HG03520 (cell line): ENCODE measurements around the gene FUT1.

Source experiments
- ATAC-seq: cut with Tn5 transposase; IDR thresholded peaks from one replicate; pipeline ENCODE4 v1.9.1; 2021; ENCODE audit warnings: mild to moderate bottlenecking, moderate library complexity; ENCODE audit not compliant: unreplicated experiment

Gene FUT1

DNA sequence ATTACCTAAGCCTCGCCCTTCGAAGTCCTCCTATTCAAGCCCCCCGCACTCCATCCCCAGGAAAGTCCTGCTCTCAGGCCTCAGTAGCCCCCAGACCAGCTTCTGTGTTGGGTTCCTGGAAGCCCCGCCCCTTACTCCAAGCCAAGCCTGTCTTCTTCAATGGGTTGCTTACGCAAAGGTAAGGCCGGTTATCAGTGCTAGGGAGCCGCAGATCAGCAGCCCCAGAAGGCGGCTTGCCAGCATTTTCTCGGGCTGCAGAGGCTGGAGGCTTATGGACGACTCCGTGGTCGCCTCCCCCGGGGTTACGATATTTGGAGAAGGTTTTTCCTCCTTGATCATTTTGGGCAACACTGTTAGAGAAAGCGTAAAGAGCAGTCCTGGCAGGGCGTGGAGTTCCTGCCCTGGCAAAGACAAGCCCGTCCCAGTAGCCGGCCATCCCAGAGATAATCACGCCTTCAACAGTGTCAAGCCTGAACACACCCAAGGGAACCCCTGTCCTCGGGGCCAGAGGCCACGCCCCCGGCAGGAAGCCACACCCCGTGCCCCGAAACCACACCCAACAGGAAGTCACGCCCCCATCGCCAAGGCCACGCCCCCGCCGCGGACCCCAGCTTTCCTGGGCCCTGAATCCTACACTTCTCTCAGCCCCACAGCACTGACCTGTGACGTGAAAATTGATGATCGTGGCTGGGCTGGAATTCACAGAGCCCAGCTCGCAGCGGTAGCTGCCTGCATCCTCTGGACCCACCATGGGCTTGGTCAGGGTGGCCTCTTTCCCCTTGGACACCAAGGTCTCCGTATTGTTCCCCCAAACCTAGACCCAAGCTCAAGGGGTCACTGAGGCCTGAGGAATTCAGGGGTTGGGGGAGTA lies 11.1 kb downstream of the FUT1 start:
- no peak for ATAC-seq

DNA sequence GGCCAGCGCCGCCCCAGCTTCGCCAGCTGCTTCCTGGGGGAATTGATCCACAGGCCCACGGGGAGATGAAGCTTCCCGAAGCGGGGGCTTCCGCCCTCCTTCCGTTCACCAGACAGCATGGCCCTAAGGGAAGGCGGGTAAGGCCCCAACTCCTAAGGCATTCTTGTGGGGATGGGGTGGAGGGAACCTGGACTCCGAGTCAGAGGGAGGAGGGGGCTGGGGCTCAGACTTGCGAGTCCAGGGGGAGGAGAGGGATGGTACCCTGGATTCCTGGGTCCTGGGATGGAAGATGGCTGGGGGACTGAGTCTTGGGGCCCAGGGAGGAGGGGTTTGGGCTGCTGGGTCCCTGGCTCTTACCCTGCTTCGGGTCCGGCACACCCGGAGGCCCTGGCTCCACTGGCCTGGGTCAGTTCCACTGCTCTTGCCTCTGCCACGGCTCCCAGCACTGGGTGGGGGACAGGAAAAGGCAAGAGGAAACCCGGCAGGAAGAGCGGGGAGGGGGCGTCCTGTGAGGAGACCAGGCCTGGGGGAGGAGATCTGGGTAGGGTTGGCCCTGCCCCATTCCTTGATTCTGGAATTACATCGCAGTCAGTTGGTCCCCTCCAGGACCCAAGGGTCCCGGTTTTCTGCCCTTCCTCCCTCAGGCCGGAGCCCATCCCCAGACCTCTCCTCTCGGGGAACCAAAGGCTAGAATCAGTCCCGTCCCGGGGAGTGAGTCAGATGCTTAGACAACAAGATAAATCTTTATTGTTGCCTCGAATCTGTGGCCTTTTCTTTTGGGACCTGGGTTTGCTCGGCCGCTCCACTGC lies 12.1 kb downstream of the FUT1 start, which contains the start of gene RASIP1:
Gene RASIP1, minus strand, starts transcription at position 447 of the 809 bp plus-strand sequence. Its CDS starts 328 bp downstream, at position 119.
- ATAC-seq, result no peak

DNA sequence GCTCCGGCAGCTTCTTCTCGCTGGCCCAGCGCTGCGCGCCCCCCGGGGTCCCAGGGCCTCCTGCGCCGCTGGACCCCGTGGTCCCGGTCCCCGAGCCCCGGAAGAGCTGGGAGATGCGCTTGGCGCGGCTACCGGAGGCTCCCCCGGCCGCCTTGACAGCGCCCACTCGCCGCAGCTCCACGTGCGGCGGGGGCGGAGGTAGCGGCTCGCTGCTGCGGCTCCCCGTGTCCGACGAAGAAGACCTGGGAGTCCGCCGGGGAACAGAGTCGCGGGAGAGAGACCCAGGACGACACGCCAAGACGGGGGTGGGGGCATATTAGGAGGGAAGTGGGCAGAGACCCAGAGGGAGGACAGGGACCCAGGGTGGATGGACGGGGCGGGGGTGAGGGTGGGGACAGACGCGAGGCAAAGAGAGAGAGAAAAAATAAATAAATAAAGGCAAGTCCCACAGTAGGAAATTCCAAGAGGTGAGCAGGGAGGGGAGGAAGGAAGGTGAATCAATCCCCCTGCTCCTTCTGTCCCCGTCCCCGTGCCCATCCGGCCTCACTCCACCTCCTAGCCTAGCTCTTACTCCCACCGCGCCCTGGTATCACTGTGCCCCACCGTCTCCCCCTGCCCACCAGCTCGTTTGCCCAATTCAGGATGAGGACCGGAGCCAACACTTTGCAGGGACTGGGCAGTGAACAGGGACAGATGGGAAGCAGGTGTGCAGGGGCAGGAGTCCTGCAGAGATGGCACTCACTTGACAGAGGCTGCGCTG lies 12.9 kb downstream of the FUT1 start:
- no peak for ATAC-seq

DNA sequence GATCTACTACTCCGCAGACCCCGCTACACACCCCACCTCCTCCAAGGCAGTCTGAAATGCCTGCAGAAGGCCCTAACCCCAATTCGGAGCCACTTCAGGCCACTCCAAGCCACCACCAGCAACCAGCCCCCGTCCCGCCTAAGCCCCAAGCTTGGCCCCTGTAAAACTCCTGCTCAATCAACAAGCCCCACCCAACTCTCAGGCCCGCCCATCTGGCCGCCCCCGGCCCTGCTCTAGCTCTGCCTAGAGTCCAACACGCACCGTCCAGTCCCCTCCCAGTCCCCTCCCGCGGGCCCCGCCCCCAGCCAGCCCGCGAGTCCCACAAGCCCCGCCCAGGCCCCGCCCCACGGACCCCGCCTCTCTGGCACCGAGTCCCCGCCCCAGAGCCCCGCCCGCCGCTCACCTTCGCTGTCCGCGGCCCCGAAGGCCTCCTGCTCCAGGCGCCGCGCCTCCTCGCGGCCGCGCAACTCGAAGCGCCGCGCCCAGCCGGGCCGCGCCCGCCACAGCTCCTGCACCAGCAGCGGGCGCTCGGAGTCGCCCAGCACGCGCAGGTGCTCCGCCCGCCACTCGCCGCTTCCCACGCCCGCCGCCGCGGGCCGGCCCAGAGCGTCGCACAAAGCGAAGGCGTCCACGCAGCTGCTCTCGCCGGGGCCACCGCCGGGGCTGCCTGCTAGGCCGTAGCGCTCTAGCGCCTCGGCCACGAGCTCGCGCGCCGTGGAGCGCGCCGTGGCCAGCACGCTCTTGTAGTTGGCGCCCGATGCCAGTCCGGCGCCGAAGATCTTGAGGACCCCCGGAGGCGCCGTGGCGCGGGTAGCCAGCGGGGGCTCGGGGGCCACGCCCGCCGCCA lies 13.7 kb downstream of the FUT1 start:
- ATAC-seq, result peak; percentile 86

DNA sequence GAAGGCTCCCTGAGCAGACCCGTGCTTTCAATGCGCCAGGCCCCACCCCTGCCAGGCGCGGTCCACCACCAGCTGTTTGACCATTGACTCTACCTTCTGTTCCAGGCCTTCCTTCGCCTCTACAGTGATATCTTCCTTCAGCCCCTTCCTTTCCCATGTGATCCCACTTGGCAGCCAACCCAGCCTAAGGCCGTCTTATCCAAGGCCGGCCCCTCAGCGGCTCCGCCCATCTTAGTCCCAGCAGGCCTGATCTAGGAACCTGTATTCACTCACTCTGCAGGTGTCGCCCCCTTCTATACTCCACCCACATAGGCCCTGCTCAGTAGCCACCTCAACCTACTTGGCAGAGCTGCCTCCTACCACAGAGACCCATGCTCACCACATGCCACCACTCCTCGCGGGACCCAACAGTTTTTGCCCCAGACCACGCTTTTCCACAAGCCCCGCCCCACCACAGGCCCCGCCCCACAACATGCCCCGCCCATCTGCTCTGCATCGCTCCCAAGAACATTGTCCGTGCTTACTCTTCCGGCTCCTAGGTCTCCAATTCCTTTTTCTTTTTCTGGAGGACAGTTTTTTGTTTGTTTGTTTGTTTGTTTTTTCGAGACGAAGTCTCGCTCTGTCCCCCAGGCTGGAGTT lies 15.0 kb downstream of the FUT1 start:
- no peak for ATAC-seq

DNA sequence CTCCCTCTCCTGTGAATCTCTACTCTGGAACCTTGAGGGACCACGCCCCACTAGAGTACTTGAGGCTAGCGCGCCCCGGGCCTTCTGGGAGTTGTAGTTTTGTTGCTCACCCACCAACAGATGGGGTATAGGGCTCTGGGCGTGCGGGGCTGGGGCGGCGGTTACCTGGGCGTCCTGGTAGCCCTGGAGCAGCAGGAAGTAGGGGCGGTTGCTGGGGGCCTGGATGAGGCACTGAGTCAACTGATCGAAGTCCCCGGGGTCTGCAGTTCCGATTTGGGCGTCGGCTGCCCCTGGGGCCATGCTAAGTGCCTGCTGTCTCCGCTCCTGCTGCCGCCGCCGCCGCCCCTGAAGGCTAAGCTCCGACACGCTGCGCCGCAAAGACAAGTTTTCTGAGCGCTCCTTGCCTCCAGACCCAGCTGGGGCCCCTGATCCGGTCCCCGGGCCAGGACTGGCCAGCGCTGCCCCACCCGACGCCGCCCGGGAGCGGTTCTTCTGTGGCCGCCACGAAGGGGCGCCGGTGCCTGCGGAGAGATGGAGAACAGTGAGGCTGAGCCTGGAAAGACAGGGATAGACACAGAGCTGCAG lies 17.3 kb downstream of the FUT1 start:
- ATAC-seq, result no peak

- ATAC-seq, result no peak
Observed at GRCh38 chr19:48734625-48735024, 17.8 kb downstream of the FUT1 start.

DNA sequence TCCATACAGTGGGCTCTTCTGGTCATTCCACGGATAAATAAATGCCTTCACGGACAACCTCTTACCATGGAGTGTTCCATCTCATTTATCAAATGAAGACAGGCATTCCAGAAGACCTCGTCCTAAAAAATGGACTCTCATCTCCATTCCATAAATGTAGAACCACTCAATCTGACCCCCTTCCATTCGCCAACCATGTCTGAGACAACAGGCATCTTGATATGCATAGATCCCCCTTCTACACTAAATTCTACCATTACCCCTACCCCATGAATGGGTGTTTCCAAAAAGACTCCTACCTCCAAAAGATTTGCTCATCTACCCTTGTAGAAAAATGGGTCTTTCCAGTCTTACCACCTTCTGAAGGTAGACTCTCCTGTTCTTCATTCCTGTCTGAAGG lies 21.0 kb downstream of the FUT1 start:
- ATAC-seq, result no peak

DNA sequence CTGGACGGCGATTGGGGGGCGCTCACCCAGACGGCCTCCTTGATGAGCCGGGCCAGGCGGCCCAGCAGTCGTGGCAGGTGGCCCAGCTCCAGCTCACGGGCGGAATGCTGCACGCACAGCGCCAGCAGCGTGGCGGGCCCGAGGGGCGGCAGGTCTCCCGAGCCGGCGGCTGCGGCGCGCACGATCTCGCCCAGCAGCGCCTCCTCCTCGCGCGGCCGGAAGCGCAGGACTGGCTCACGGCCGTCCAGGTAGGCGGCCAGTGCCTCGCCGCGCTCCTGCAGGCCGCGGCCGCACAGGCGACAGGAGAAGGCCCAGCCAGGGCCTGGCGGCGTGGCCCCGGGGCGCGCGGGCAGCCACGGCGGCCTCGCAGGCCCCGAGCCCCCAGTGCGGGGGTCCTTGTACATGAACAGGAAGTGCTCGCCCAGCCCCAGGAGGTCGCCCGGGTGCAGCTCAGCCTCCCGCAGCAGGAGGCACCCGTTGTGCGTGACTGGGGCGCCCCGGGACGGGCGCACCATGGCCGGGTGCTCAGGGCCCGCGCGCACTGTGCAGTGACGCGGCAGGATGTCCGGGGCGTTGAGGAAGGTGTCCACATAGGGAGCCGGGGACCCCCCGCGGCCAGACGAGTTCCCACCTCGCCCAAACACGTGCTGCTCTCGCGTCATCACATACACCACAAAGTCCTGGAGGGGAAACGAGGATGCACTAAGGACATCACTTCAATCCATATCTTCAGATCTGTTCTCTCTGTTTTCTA lies 23.4 kb downstream of the FUT1 start:
- no peak for ATAC-seq

DNA sequence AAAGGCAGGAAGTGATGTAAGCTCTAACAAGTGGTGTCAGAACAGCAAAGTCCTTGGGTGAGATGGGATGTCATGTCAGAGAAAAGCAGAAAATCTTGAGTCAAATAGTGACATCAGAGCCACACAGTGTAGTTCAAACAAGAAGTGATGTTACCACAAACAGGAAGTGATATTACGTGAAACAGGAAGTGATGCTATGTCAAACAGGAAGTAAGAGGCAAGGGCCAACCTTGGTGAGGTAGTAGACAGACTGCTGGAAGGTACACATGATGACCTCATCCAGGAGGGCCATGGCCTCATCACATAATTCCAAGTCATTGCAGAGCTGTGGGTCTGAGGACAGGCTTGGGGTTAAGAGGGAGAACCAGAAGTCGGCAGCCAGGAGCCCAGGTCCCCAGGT lies 25.9 kb downstream of the FUT1 start:
- no peak for ATAC-seq

- ATAC-seq, result no peak
Observed at GRCh38 chr19:48724796-48725753, 27.4 kb downstream of the FUT1 start.

DNA sequence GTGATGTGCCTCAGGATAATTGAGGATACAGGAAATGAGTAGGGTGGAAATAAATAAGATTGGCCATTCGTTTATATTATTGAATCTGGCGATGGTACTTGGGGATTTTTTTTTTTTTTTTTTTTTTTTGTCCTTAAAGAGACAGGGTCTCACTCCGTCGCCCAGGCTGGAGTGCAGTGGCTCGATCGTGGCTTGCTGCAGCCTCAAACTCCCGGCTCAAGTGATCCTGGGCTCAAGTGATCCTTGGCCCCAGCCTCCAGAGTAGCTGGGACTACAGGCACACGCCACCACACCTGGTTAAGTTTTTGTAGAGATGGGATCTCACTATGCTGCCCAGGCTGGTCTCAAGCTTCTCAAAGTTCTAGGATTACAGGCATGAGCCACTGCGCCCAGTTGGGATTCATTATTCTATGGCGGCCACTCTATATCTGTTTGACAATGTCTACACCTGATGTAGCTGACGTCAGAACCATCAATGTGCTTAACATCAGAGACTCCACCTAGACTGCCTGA lies 30.2 kb downstream of the FUT1 start:
- ATAC-seq, result no peak

- ATAC-seq, result peak; percentile 67
Observed at GRCh38 chr19:48720613-48721296, 31.7 kb downstream of the FUT1 start.

- no peak for ATAC-seq
Observed at GRCh38 chr19:48720251-48720612, 32.2 kb downstream of the FUT1 start.

DNA sequence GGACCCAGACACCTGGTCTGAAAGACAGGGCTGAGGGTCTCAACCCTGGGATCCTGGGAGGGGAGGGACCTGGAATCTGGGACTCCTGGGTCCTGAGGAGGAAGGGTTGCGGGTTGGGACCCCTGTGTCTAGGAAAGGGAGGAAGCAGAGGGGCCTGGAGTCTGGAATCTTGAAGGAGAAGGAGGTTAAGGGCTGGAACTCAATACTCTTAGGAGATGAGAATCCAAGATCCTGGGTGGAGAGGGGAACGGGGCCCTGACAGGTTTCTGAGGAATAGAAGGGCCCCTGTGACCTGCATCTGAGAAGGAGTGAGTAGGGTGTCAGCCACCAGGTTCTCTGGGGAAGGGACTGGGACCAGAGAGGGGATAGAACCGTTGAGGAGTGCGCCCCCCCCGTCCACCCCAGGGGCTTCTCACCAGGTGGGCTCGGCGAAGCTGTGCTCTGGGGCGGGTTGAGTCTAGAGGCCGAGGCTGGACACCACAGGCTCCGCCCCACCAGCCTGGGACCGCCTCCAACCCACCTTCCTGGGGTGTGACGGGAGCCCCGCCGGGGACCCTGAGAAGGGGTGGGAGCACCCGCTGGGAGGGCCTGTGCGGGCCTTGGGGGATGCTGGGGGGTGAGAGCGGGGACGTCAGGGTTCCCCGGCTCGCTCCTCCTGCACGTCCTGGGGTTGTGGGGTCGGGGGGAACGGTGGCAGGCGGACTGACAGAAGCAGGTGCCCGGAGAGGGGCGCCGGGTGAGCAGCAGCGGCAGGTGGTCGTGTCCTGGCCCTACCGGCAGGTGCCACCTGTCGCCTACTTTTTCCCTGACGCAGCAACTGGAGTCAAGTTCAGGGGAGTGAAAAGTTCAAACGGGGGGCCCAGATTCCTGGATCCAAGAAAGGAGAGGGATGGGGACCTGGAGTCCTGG lies 32.9 kb downstream of the FUT1 start, which contains the start of gene MAMSTR:
Gene MAMSTR, minus strand, starts transcription at position 463 of the 909 bp plus-strand sequence. CDS start 694 bp downstream, outside the sequence.
- no peak for ATAC-seq
